ENCODE measurements around the gene SARDH. TPM values are rescaled to one million over a fixed set of nuclear protein-coding genes. Genes with fewer than 3 reads are reported as not detected.
A peak's percentile ranks its signal among the peaks of the same experiment; 100 is the strongest.

SARDH gene
- polyA plus RNA-seq, 2 donors, result 0.20 TPM

DNA sequence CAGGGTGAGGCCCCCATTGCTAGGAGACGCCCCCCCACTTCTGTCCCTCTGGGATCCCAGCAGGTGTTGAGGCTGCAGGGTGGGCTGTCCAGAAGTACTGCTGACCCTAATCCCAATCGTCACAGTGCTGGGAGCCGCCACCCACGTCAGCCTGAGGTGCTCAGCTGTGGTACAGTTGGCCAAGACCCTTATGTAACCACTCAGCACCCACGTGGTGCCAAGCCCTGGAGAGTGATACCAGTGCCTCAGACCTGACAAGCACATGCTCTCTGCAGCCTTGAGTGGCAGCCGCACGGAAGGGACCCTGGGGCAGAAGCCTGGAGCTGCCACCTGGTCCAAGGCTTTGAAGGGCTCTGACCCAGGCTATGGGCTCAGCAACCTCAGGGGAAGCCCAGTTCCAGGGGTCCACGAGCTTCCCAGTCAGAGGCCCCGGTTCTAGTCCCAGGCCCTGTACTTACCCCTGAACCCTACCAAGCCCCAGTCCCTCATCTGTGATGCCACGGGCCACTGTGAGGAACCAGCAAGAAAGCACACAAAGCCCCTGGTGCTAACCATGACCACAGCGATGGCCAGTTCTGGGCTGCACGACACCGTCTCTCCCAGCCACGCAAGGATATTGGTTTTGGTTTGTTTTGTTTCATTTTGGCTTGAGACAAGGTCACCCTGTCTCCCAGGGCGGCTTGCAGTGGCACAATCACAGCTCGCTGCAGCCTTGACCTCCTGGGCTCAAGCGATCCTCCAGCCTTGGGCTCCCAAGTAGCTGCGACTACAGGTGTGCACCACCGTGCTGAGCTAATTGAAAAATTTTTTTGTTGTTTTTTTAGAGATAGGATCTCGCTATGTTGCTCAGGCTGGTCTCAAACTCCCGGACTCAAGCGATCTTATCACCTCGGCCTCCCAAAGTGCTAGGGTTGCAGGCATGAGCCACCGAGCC is 51.2 kb downstream of the SARDH start:
- H3K4me3 ChIP-seq (ENCODE audit: low read depth in 1 of 2, low read length in 2 of 2), result no peak overlapping the region
- H3K4me1 ChIP-seq (ENCODE audit: control insufficient read depth in 2 of 2, insufficient read depth in 2 of 2, low read length in 1 of 2), result peaks cover under 1 to 6% of the 10 kb centered on the region in 2 donors
- H3K36me3 ChIP-seq (ENCODE audit: control insufficient read depth in 2 of 2, insufficient read depth in 2 of 2, low read length in 1 of 2), result no peaks in the 10 kb centered on the region
- no peak overlapping the region for H3K27ac ChIP-seq (ENCODE audit: low read depth in 2 of 2, low read length in 1 of 2)
- WGBS, 2 donors, result 81 to 83% methylated on average over 24 of the region's 24 CpGs
- peaks cover 0 to 2% of the 10 kb centered on the region in 2 donors for H3K9me3 ChIP-seq (ENCODE audit: control insufficient read depth in 2 of 2, insufficient read depth in 1 of 2, low read depth in 1 of 2, low read length in 1 of 2)
- no peaks in the 10 kb centered on the region for H3K27me3 ChIP-seq (ENCODE audit: control insufficient read depth in 1 of 2, insufficient read depth in 2 of 2, low read length in 2 of 2)

DNA sequence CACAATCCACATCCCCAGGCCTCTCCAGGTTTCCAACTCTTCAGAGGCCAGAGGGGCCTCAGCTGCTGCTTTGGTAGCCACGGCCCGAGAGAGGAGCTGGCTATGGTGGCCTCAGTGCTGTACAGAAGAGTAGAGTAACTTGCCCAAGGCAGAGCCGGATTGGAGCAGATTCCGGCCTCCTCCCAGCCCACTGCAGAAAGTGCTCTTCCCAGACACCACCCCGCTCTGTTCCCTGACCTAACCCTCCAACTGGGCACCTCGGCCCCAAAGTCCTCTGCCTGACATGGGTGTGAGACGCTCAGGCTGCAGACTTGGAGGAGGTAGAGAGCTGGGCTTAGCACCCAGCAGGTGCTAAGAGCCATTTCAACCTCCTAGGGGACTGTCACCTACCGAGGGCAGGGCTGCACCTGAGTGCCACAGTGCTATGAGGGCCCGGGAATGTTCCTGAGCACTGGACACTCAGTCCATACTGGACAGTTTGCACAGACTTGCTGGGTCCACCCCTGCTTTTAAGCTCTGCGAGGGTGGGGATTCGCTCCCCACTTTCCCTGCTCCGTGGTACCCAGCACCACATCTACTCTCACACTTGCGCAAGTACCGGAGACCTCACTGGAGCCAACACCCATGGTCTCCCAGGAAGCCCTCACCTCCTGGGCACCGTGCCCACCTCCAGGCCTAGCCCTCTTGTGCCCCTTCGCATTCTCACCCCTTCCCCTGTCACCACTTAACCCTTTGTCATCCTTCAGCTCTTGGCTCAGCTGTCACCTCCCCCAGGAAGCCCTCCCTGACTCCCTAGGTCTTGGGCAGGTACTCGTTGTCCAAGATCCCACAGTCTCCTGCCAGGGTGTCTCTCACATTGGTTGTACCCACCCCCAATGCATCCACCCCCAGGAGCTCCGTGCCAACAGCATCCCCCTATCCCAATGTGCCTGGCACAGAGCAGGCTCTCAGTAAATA is 52.2 kb downstream of the SARDH start:
- H3K36me3 ChIP-seq (ENCODE audit: control insufficient read depth in 2 of 2, insufficient read depth in 2 of 2, low read length in 1 of 2), result no peaks in the 10 kb centered on the region
- WGBS, 2 donors, result 82 to 86% methylated on average over 18 of the region's 18 CpGs
- H3K27me3 ChIP-seq (ENCODE audit: control insufficient read depth in 1 of 2, insufficient read depth in 2 of 2, low read length in 2 of 2), result no peaks in the 10 kb centered on the region
- peaks cover 3 to 6% of the 10 kb centered on the region in 2 donors for H3K4me1 ChIP-seq (ENCODE audit: control insufficient read depth in 2 of 2, insufficient read depth in 2 of 2, low read length in 1 of 2)
- H3K27ac ChIP-seq (ENCODE audit: low read depth in 2 of 2, low read length in 1 of 2), result no peak overlapping the region
- H3K4me3 ChIP-seq (ENCODE audit: low read depth in 1 of 2, low read length in 2 of 2), result no peak overlapping the region
- peaks cover 0 to 2% of the 10 kb centered on the region in 2 donors for H3K9me3 ChIP-seq (ENCODE audit: control insufficient read depth in 2 of 2, insufficient read depth in 1 of 2, low read depth in 1 of 2, low read length in 1 of 2)

DNA sequence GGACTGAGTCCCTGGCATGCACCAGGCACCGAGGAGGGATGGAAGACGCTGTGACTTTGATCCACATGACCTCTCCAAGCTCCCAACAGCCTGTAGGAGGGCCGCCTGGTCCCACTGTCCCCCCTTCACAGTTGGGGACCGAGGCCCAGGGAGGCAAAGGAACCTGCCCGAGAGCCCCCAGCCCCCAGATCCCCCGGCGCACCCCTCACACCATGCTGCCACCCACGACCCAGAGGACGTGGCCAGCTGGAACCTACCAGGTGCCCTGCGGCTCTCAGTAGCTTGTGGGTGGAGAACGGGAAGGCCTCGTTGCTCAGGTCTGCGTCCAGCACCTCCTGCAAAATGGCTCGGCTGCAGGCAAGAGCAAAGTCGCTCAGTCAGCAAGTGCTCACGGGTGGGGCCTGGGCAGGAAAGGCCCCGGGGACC is 53.2 kb downstream of the SARDH start:
- WGBS, 2 donors, result 79 to 83% methylated on average over 17 of the region's 17 CpGs
- Histone ChIP-seq H3K4me3 (ENCODE audit: low read depth in 1 of 2, low read length in 2 of 2) (no peak overlapping the region), H3K27me3 (ENCODE audit: control insufficient read depth in 1 of 2, insufficient read depth in 2 of 2, low read length in 2 of 2) (no peaks in the 10 kb centered on the region), H3K9me3 (ENCODE audit: control insufficient read depth in 2 of 2, insufficient read depth in 1 of 2, low read depth in 1 of 2, low read length in 1 of 2) (peaks cover 0 to 2% of the 10 kb centered on the region in 2 donors), H3K4me1 (ENCODE audit: control insufficient read depth in 2 of 2, insufficient read depth in 2 of 2, low read length in 1 of 2) (peaks cover 3 to 6% of the 10 kb centered on the region in 2 donors), H3K27ac (ENCODE audit: low read depth in 2 of 2, low read length in 1 of 2) (no peak overlapping the region), H3K36me3 (ENCODE audit: control insufficient read depth in 2 of 2, insufficient read depth in 2 of 2, low read length in 1 of 2) (no peaks in the 10 kb centered on the region)

DNA sequence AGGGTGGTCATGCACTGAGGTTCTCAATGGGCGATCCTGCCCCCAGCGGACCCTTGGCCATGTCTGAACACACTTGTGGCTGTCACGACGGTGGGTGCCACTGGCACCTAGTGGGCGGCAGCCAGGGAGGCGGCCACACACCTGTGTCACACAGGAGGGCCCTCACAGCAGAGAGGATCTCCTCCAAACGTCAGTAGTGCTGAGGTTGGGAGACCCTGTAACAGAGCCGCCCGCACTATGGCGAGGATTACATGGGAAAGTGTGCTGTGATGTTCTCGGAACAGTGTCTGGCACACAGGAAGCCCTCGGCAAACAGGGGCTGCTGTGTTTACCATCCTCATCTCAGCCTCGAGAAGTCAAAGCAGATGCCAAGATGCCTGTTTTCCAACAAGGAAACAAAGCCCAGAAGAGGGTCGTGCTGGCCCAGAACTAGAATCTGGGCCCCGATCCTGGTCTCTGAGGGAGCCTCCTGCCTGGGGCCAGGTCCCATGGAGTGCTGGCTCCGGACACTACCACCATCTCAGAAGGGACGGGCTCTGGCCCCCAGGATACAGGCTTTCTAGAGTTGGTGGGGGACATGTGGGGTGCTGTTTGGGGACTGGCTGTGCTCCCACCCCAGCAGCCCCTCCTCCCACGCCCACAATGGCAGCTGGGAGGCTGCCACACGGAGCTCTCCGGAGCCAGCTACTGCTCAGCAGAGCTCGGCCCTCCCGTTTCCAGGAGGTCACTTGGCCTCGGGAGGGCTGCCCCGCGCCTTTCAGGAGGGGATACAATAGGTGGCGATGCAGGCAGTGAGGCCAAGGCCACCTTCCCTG is 53.8 kb downstream of the SARDH start:
- WGBS, 2 donors, result 73 to 74% methylated on average over 26 of the region's 26 CpGs
- Histone ChIP-seq H3K36me3 (ENCODE audit: control insufficient read depth in 2 of 2, insufficient read depth in 2 of 2, low read length in 1 of 2) (no peaks in the 10 kb centered on the region), H3K27me3 (ENCODE audit: control insufficient read depth in 1 of 2, insufficient read depth in 2 of 2, low read length in 2 of 2) (no peaks in the 10 kb centered on the region), H3K9me3 (ENCODE audit: control insufficient read depth in 2 of 2, insufficient read depth in 1 of 2, low read depth in 1 of 2, low read length in 1 of 2) (peaks cover 0 to 2% of the 10 kb centered on the region in 2 donors), H3K4me3 (ENCODE audit: low read depth in 1 of 2, low read length in 2 of 2) (no peak overlapping the region), H3K4me1 (ENCODE audit: control insufficient read depth in 2 of 2, insufficient read depth in 2 of 2, low read length in 1 of 2) (peaks cover 3 to 8% of the 10 kb centered on the region in 2 donors), H3K27ac (ENCODE audit: low read depth in 2 of 2, low read length in 1 of 2) (peak overlapping the region; percentile 45 to 71)

DNA sequence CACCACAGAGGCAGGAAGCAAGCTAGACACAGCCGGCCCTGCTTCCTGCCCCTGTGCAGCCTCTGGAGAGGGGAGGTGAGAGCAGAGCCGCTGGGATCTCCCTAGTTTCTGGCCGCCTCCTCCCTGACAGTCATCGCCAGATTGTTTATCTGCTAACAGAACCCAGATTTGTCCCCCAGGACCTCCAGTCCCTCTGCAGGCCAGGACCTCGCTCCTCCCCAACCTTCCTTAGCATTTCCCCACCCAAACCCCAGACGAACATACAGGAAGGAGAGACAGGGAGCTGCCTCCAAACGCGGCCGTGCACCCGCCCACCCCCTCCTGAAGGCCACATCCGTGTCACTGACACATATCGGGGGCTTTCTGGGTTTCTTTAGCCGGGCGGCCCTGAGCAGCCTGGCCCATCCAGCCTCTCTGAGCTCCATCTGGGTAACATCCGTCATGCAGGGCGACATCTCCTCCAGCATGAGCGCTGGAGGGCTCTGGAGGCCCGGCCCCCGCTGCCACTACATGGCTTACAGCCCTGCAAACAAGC is 54.5 kb downstream of the SARDH start:
- peak overlapping the region; percentile 45 to 71 for H3K27ac ChIP-seq (ENCODE audit: low read depth in 2 of 2, low read length in 1 of 2)
- peaks cover 3 to 8% of the 10 kb centered on the region in 2 donors for H3K4me1 ChIP-seq (ENCODE audit: control insufficient read depth in 2 of 2, insufficient read depth in 2 of 2, low read length in 1 of 2)
- H3K27me3 ChIP-seq (ENCODE audit: control insufficient read depth in 1 of 2, insufficient read depth in 2 of 2, low read length in 2 of 2), result no peaks in the 10 kb centered on the region
- 52 to 54% methylated on average over 19 of the region's 19 CpGs for WGBS, 2 donors
- H3K36me3 ChIP-seq (ENCODE audit: control insufficient read depth in 2 of 2, insufficient read depth in 2 of 2, low read length in 1 of 2), result no peaks in the 10 kb centered on the region
- H3K9me3 ChIP-seq (ENCODE audit: control insufficient read depth in 2 of 2, insufficient read depth in 1 of 2, low read depth in 1 of 2, low read length in 1 of 2), result peaks cover 0 to under 1% of the 10 kb centered on the region in 2 donors
- H3K4me3 ChIP-seq (ENCODE audit: low read depth in 1 of 2, low read length in 2 of 2), result no peak overlapping the region

DNA sequence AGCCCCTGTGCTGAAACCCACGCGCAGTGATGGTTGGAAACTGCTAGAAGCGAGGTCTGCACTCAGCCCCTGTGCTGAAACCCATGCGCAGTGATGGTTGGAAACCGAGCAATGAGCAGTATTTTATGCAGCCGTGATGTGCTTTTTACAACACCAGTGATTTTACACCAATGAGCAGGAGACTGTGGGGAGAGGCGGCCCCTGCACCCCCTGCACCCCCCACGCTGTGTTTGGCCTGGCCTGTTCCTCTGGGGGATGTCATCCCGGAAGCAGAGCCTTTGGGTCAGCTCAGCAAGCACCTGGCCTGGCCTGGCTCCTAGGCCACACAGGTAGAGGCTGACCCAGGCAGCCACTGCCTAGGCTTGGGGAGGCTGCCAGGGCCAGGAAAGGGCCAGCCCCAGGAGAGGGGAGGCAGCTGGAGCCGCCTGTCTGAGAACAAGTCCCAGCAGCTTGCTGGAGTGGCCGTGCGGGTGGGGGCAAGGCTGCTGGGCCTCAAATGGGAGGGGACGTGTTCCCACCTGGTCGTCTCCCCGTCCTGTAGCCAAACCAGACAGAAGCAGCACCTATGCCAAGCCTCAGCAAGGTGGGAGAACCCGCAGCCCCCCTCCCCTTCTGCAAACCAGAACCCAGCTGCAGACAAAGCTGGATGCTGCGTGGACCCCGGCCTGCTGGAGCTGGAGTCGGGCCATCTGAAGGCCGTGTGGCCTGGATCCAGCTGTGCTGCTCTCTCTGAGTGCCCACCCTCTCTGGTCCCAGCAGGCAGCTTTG is 55.1 kb downstream of the SARDH start:
- WGBS, 2 donors, result 61 to 73% methylated on average over 18 to 20 of the region's 20 CpGs

DNA sequence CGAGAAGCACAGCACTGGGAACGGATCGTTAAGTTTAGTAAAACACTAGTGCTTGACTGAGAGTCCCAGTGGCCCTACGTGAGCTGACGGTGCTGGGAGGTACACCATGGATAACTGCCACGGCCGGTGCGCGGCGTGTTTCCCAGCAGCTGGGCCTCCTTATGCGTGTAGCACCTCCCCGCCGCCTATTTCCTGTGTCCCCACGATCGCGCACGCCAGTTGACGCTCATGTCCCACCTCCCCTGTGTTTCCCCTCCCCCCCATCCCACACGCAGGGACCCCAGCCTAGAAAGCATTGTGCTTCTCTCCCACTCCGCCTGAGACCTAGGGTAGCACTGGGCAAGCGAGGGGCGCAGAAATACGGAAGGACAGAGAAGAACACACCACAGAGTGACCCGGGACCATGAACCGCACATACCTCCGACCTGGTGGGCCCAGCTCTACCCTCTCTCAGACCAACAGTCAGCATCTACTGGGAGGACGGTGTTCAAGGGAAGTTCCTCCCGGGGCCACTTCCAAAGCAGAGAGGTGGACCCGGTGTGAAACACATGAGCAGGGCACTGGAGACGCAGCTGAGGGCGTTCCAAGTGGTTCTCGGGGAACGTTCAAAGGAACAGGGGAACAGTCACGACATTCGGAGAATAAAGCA is 56.4 kb downstream of the SARDH start:
- peaks cover 3 to 8% of the 10 kb centered on the region in 2 donors for H3K4me1 ChIP-seq (ENCODE audit: control insufficient read depth in 2 of 2, insufficient read depth in 2 of 2, low read length in 1 of 2)
- no peaks in the 10 kb centered on the region for H3K9me3 ChIP-seq (ENCODE audit: control insufficient read depth in 2 of 2, insufficient read depth in 1 of 2, low read depth in 1 of 2, low read length in 1 of 2)
- H3K27me3 ChIP-seq (ENCODE audit: control insufficient read depth in 1 of 2, insufficient read depth in 2 of 2, low read length in 2 of 2), result no peaks in the 10 kb centered on the region
- H3K4me3 ChIP-seq (ENCODE audit: low read depth in 1 of 2, low read length in 2 of 2), result no peak overlapping the region
- no peak overlapping the region for H3K27ac ChIP-seq (ENCODE audit: low read depth in 2 of 2, low read length in 1 of 2)
- WGBS, 2 donors, result 89 to 95% methylated on average over 35 of the region's 35 CpGs
- no peaks in the 10 kb centered on the region for H3K36me3 ChIP-seq (ENCODE audit: control insufficient read depth in 2 of 2, insufficient read depth in 2 of 2, low read length in 1 of 2)

More for the DNA sequence above, 55.1 kb downstream of the SARDH start:
- Histone ChIP-seq H3K4me3 (ENCODE audit: low read depth in 1 of 2, low read length in 2 of 2) (no peak overlapping the region), H3K36me3 (ENCODE audit: control insufficient read depth in 2 of 2, insufficient read depth in 2 of 2, low read length in 1 of 2) (no peaks in the 10 kb centered on the region), H3K4me1 (ENCODE audit: control insufficient read depth in 2 of 2, insufficient read depth in 2 of 2, low read length in 1 of 2) (peaks cover 3 to 8% of the 10 kb centered on the region in 2 donors), H3K27me3 (ENCODE audit: control insufficient read depth in 1 of 2, insufficient read depth in 2 of 2, low read length in 2 of 2) (no peaks in the 10 kb centered on the region), H3K27ac (ENCODE audit: low read depth in 2 of 2, low read length in 1 of 2) (peak overlapping the region; percentile 22 to 71), H3K9me3 (ENCODE audit: control insufficient read depth in 2 of 2, insufficient read depth in 1 of 2, low read depth in 1 of 2, low read length in 1 of 2) (no peaks in the 10 kb centered on the region)
